ENCODE measurements around the gene ATXN7L1.

Gene ATXN7L1

GRCh38 chr7:105639667-105640493, 236.5 kb downstream of the ATXN7L1 start:
- no peak for DNase-seq

GRCh38 chr7:105638902-105639495, 237.4 kb downstream of the ATXN7L1 start:
- DNase-seq, result no peak

- DNase-seq, result no peak
Measured at GRCh38 chr7:105638334-105638733, 238.1 kb downstream of the ATXN7L1 start.

- DNase-seq, result no peak
Measured at GRCh38 chr7:105637755-105638154, 238.6 kb downstream of the ATXN7L1 start.

- no peak for DNase-seq
Measured at GRCh38 chr7:105636982-105637381, 239.4 kb downstream of the ATXN7L1 start.

GRCh38 chr7:105635197-105635596, 241.2 kb downstream of the ATXN7L1 start:
- DNase-seq, result no peak

- DNase-seq, result no peak
Measured at GRCh38 chr7:105625986-105626385, 250.4 kb downstream of the ATXN7L1 start.

- no peak for DNase-seq
Measured at GRCh38 chr7:105623906-105624305, 252.5 kb downstream of the ATXN7L1 start.

- DNase-seq, result no peak
Measured at GRCh38 chr7:105623378-105623777, 253.0 kb downstream of the ATXN7L1 start.

GRCh38 chr7:105622106-105622731, 254.2 kb downstream of the ATXN7L1 start:
- no peak for DNase-seq

- DNase-seq, result no peak
Measured at GRCh38 chr7:105621617-105622016, 254.8 kb downstream of the ATXN7L1 start.

GRCh38 chr7:105621176-105621575, 255.2 kb downstream of the ATXN7L1 start:
- no peak for DNase-seq

- DNase-seq, result no peak
Measured at GRCh38 chr7:105619590-105619989, 256.8 kb downstream of the ATXN7L1 start.

- DNase-seq, result no peak
Measured at GRCh38 chr7:105618016-105618296, 258.4 kb downstream of the ATXN7L1 start.

GRCh38 chr7:105617280-105618015, 259.0 kb downstream of the ATXN7L1 start:
- DNase-seq, result no peak

GRCh38 chr7:105614341-105614840, 262.0 kb downstream of the ATXN7L1 start:
- no peak for DNase-seq

- no peak for DNase-seq
Measured at GRCh38 chr7:105613611-105614330, 262.6 kb downstream of the ATXN7L1 start.

- DNase-seq, result no peak
Measured at GRCh38 chr7:105612806-105613205, 263.6 kb downstream of the ATXN7L1 start.

GRCh38 chr7:105611856-105612775, 264.3 kb downstream of the ATXN7L1 start:
- DNase-seq, result no peak

- no peak for DNase-seq
Measured at GRCh38 chr7:105610165-105610930, 266.1 kb downstream of the ATXN7L1 start.

Data from stimulated activated CD8-positive, alpha-beta memory T cell treated with anti-CD3 and anti-CD28 coated beads, Interleukin-4, amount 100 ng/mL, for 48 hours (primary cell).